Measurements from ENCODE around the gene TSPAN11. TPM values are rescaled to one million over a fixed set of nuclear protein-coding genes. Genes with fewer than 3 reads are reported as not detected.

Gene TSPAN11
- total and polyA plus RNA-seq, 10 donors: 0.26 to 4.1 (median 1.4) TPM

- Histone ChIP-seq H3K27me3 (replicated peaks in 1 of 7) (no peaks in the 10 kb centered on the region), H3K27ac (no peak overlapping the region), H3K9me3 (no peaks in the 10 kb centered on the region), H3K36me3 (peaks cover 0 to 10% (median 0%) of the 10 kb centered on the region in 6 donors), H3K4me3 (no peak overlapping the region), H3K4me1 (peaks cover 0 to 6% (median 0%) of the 10 kb centered on the region in 6 donors)
- TF ChIP-seq CTCF (IDR thresholded peaks at IDR 0.05 in 8 of 11, conservative IDR thresholded peaks at IDR 0.05 in 3 of 11) (no peak), POLR2AphosphoS5 (IDR thresholded peaks at IDR 0.05) (no peak), POLR2A (IDR thresholded peaks at IDR 0.05) (no peak)
- 89 to 99% (median 95%) methylated on average over 6 of the region's 6 CpGs for WGBS, 5 donors
- DNase-seq: peak; percentile 6
- intact Hi-C loops (cut with DNase I; ENCODE audit: low total_unique reads): no loop called here
These were observed 72.5 kb downstream of the TSPAN11 start for GRCh38 chr12:30999011-30999410.

GRCh38 chr12:30999723-31000122, 73.2 kb downstream of the TSPAN11 start:
- no peaks in the 10 kb centered on the region for H3K27me3 ChIP-seq (replicated peaks in 1 of 7)
- H3K9me3 ChIP-seq: no peaks in the 10 kb centered on the region
- H3K36me3 ChIP-seq: peaks cover 0 to 10% (median 0%) of the 10 kb centered on the region in 6 donors
- H3K4me1 ChIP-seq: peaks cover 0 to 13% (median 0%) of the 10 kb centered on the region in 6 donors
- intact Hi-C loops (cut with DNase I; ENCODE audit: low total_unique reads): no loop called here
- H3K27ac ChIP-seq: no peak overlapping the region
- TF ChIP-seq CTCF (IDR thresholded peaks at IDR 0.05 in 8 of 11, conservative IDR thresholded peaks at IDR 0.05 in 3 of 11): no peak
- DNase-seq: peak; percentile 36
- WGBS, 5 donors: 58 to 95% (median 77%) methylated on average over 4 of the region's 4 CpGs
- no peak overlapping the region for H3K4me3 ChIP-seq

- DNase-seq: peak; percentile 27
- H3K27me3 ChIP-seq (replicated peaks in 1 of 7): no peaks in the 10 kb centered on the region
- peaks cover 0 to 10% (median 0%) of the 10 kb centered on the region in 6 donors for H3K36me3 ChIP-seq
- intact Hi-C loops (cut with DNase I; ENCODE audit: low total_unique reads): no loop called here
- no peak overlapping the region for H3K27ac ChIP-seq
- 77 to 91% (median 82%) methylated on average over 3 of the region's 3 CpGs for WGBS, 5 donors
- TF ChIP-seq POLR2A (IDR thresholded peaks at IDR 0.05) (no peak), CTCF (IDR thresholded peaks at IDR 0.05 in 8 of 11, conservative IDR thresholded peaks at IDR 0.05 in 3 of 11) (no peak), POLR2AphosphoS5 (IDR thresholded peaks at IDR 0.05) (no peak)
- H3K9me3 ChIP-seq: no peaks in the 10 kb centered on the region
- H3K4me3 ChIP-seq: no peak overlapping the region
- H3K4me1 ChIP-seq: peaks cover 0 to 22% (median 0%) of the 10 kb centered on the region in 6 donors
These were observed 74.2 kb downstream of the TSPAN11 start for GRCh38 chr12:31000751-31001150.

- Histone ChIP-seq H3K9me3 (no peaks in the 10 kb centered on the region), H3K4me3 (no peak overlapping the region), H3K36me3 (peaks cover 0 to 7% (median 0%) of the 10 kb centered on the region in 6 donors), H3K27ac (no peak overlapping the region), H3K4me1 (peaks cover 0 to 29% (median 0%) of the 10 kb centered on the region in 6 donors), H3K27me3 (replicated peaks in 1 of 7) (no peaks in the 10 kb centered on the region)
- TF ChIP-seq POLR2A (IDR thresholded peaks at IDR 0.05) (no peak), POLR2AphosphoS5 (IDR thresholded peaks at IDR 0.05) (no peak), CTCF (IDR thresholded peaks at IDR 0.05 in 8 of 11, conservative IDR thresholded peaks at IDR 0.05 in 3 of 11) (no peak)
- WGBS, 5 donors: 88 to 95% (median 90%) methylated on average over 7 to 9 of the region's 9 CpGs
- intact Hi-C loops (cut with DNase I; ENCODE audit: low total_unique reads): no loop called here
- peak; percentile 38 for DNase-seq
These were observed 75.2 kb downstream of the TSPAN11 start for GRCh38 chr12:31001581-31002360.

All from spleen (tissue), 11 donors.